ENCODE data around the gene IQCE.

DNA sequence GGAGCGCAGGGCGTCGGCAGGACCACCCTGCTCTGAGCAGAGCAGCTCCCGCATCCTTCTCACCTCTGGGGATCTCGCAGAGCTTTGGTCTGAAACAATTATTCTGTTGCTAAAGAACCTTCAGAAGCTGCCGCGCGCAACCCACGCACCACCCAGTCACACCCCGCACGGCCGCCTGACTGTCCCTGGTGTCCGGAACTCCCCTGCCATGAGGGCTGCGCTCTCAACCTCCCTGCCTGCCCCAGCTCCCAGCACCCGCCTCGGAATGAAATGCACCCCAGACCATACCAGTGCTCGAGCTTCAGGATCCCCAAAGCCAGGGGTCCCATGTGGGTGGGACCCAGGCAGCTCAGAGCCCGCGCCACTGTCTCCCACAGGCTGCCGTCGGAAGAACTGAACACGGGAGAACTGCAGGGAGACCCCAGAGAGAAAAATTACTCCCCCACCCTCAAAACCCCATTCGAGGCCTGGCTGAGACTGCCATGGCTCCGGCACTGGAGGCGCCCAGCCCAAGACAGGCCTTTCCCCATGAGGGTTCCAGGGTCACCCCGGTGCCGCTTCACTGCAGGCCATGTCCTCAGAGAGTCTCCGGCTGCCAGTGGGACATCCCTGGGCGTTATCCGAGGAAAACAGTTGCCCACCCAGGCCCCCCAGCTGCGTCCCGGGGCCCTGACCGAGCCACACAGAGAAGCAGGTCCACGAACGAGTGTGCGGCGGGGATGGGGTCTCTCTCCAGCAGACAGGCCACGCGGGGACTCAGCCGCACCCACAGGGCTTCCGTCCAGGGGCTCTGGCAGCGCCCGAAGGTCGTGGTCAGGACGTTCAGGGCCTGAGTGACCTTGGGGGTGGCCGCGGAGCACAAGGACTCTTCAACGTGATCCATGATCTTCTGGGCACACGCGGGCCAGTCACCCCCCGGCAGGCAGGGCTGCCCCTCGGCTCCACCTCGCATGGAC is 15.6 kb upstream of the IQCE start:
- TF ChIP-seq, protein P1, sequence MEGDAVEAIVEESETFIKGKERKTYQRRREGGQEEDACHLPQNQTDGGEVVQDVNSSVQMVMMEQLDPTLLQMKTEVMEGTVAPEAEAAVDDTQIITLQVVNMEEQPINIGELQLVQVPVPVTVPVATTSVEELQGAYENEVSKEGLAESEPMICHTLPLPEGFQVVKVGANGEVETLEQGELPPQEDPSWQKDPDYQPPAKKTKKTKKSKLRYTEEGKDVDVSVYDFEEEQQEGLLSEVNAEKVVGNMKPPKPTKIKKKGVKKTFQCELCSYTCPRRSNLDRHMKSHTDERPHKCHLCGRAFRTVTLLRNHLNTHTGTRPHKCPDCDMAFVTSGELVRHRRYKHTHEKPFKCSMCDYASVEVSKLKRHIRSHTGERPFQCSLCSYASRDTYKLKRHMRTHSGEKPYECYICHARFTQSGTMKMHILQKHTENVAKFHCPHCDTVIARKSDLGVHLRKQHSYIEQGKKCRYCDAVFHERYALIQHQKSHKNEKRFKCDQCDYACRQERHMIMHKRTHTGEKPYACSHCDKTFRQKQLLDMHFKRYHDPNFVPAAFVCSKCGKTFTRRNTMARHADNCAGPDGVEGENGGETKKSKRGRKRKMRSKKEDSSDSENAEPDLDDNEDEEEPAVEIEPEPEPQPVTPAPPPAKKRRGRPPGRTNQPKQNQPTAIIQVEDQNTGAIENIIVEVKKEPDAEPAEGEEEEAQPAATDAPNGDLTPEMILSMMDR (IDR thresholded peaks at IDR 0.05) = no peak
- no peak for TF ChIP-seq POLR2A (IDR thresholded peaks at IDR 0.05)
